Loucy (cell line): Measurements from ENCODE around the gene NAV2.

ENCODE experiments used
- H2AFZ ChIP-seq: fragments of 200-600 bp; sonication (generic); 2 replicates; pipeline ENCODE4 v1.6.0; 2016; ENCODE audit warnings: antibody characterized with exemption, mild to moderate bottlenecking, low read length, moderate library complexity
- H3F3A ChIP-seq: fragments of 200-600 bp; 2 replicates; pipeline ENCODE4 v1.6.0; 2016; ENCODE audit warnings: antibody characterized with exemption, low read depth, mild to moderate bottlenecking
- H3K27me3 ChIP-seq: fragments of 200-600 bp; sonication (generic); 2 replicates; pipeline ENCODE4 v1.6.1; 2014; ENCODE audit warnings: low read length, mild to moderate bottlenecking; ENCODE audit not compliant: insufficient read depth, poor library complexity, severe bottlenecking
- H3K36me3 ChIP-seq: fragments of 200-600 bp; sonication (generic); 2 replicates; pipeline ENCODE4 v1.6.1; 2016; ENCODE audit warnings: low read length; ENCODE audit not compliant: insufficient read depth
- H3K4me1 ChIP-seq: fragments of 200-600 bp; sonication (generic); 2 replicates; pipeline ENCODE4 v1.5.1; 2014; ENCODE audit warnings: low read length, mild to moderate bottlenecking; ENCODE audit not compliant: insufficient read depth, poor library complexity, severe bottlenecking
- H3K4me2 ChIP-seq: fragments of 200-600 bp; sonication (generic); 2 replicates; pipeline ENCODE4 v1.6.0; 2014; ENCODE audit warnings: antibody characterized with exemption, low read length, low read depth, mild to moderate bottlenecking; ENCODE audit not compliant: poor library complexity, severe bottlenecking
- H3K4me3 ChIP-seq: fragments of 200-600 bp; sonication (generic); 2 replicates; pipeline ENCODE4 v1.5.1; 2014; ENCODE audit warnings: low read length, mild to moderate bottlenecking, mixed read lengths; ENCODE audit not compliant: poor library complexity, severe bottlenecking
- H3K79me2 ChIP-seq: fragments of 200-600 bp; sonication (generic); 2 replicates; pipeline ENCODE4 v1.6.1; 2014; ENCODE audit warnings: low read length; ENCODE audit not compliant: insufficient read depth
- H3K9ac ChIP-seq: fragments of 200-600 bp; sonication (generic); 2 replicates; pipeline ENCODE4 v1.6.0; 2014; ENCODE audit warnings: mild to moderate bottlenecking, low read depth, low read length, moderate library complexity; ENCODE audit not compliant: poor library complexity, severe bottlenecking
- H3K9me2 ChIP-seq: fragments of 200-600 bp; sonication (generic); replicated peaks from 2 replicates; pipeline ENCODE4 v1.6.1; 2016; ENCODE audit warnings: low read depth, low read length, mixed read lengths
- H3K9me3 ChIP-seq: fragments of 200-600 bp; sonication (generic); 2 replicates; pipeline ENCODE4 v1.6.1; 2014; ENCODE audit warnings: mild to moderate bottlenecking, antibody characterized with exemption, low read length, low read depth; ENCODE audit not compliant: insufficient read depth
- H4K20me1 ChIP-seq: fragments of 200-600 bp; sonication (generic); 2 replicates; pipeline ENCODE4 v1.6.0; 2014; ENCODE audit warnings: antibody characterized with exemption, low read length, mild to moderate bottlenecking; ENCODE audit not compliant: insufficient read depth, poor library complexity, severe bottlenecking
- EZH2phosphoT487 ChIP-seq: fragments of 200-600 bp; IDR thresholded peaks from 2 replicates; pipeline ENCODE4 v1.6.1; 2018; ENCODE audit warnings: antibody characterized with exemption, mild to moderate bottlenecking, moderate library complexity, borderline replicate concordance
- TF ChIP-seq, protein P1 (sequence below): fragments of 200-600 bp; sonication (generic); conservative IDR thresholded peaks from 2 replicates; pipeline ENCODE4 v1.5.1; 2014; ENCODE audit warnings: mild to moderate bottlenecking, antibody characterized with exemption, low read length

NAV2 gene

DNA sequence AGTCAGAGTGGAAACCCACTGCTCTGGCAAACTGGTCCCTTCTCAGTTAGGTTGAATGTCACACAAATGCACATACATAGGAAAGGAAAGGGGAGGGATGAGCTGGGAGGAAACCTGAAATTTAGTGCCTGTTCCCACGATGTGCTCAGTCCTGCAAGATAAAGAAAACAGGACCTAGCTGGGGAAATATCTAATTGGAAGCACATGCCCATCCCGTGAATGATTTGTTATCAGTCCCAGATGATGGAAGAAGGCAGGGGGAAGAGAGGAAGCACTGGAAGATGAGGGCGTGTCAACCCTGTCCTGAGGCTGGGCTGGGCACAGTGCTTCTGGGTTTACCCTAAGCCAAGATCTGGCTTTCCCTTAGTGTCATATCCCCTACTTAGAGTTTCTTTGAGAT lies 173.9 kb downstream of the NAV2 start:
- Histone ChIP-seq H4K20me1 (no peaks in the 10 kb centered on the region), H2AFZ (no peak overlapping the region), H3K9me2 (no peaks in the 10 kb centered on the region), H3K4me3 (no peak overlapping the region), H3K27me3 (no peaks in the 10 kb centered on the region), H3K4me2 (no peak overlapping the region), H3K4me1 (no peaks in the 10 kb centered on the region), H3K36me3 (no peaks in the 10 kb centered on the region), H3K79me2 (no peaks in the 10 kb centered on the region), H3K9me3 (no peaks in the 10 kb centered on the region), H3F3A (no peaks in the 10 kb centered on the region), H3K9ac (no peak overlapping the region)
- TF ChIP-seq, protein P1, sequence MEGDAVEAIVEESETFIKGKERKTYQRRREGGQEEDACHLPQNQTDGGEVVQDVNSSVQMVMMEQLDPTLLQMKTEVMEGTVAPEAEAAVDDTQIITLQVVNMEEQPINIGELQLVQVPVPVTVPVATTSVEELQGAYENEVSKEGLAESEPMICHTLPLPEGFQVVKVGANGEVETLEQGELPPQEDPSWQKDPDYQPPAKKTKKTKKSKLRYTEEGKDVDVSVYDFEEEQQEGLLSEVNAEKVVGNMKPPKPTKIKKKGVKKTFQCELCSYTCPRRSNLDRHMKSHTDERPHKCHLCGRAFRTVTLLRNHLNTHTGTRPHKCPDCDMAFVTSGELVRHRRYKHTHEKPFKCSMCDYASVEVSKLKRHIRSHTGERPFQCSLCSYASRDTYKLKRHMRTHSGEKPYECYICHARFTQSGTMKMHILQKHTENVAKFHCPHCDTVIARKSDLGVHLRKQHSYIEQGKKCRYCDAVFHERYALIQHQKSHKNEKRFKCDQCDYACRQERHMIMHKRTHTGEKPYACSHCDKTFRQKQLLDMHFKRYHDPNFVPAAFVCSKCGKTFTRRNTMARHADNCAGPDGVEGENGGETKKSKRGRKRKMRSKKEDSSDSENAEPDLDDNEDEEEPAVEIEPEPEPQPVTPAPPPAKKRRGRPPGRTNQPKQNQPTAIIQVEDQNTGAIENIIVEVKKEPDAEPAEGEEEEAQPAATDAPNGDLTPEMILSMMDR = no peak
- TF ChIP-seq EZH2phosphoT487 = no peak

DNA sequence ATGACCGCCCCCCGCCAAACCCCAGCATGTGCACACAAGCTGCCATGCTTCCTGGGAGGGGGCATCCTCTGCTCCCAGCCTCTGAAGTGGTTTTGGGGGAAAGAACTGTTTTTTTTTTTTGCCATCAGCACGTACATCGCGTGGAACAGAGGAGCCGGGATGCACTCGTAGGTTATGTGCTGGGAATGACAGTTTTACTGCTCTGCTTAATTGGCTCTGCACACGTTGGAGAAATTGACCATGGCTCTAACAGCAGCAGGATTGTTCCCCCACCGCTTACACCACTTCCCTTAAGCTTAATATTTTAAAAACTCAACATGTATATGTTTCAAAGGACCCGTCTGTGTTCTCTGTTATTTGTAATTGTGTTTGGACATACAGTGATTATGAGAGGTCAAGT lies 175.2 kb downstream of the NAV2 start:
- H4K20me1 ChIP-seq = no peaks in the 10 kb centered on the region
- no peaks in the 10 kb centered on the region for H3K79me2 ChIP-seq
- no peak overlapping the region for H3K4me3 ChIP-seq
- H3F3A ChIP-seq = no peaks in the 10 kb centered on the region
- H3K36me3 ChIP-seq = no peaks in the 10 kb centered on the region
- H3K27me3 ChIP-seq = no peaks in the 10 kb centered on the region
- TF ChIP-seq, protein P1 = no peak
- TF ChIP-seq EZH2phosphoT487 = no peak
- no peak overlapping the region for H3K9ac ChIP-seq
- no peak overlapping the region for H2AFZ ChIP-seq
- no peaks in the 10 kb centered on the region for H3K9me2 ChIP-seq
- no peaks in the 10 kb centered on the region for H3K4me1 ChIP-seq
- no peaks in the 10 kb centered on the region for H3K9me3 ChIP-seq
- no peak overlapping the region for H3K4me2 ChIP-seq

DNA sequence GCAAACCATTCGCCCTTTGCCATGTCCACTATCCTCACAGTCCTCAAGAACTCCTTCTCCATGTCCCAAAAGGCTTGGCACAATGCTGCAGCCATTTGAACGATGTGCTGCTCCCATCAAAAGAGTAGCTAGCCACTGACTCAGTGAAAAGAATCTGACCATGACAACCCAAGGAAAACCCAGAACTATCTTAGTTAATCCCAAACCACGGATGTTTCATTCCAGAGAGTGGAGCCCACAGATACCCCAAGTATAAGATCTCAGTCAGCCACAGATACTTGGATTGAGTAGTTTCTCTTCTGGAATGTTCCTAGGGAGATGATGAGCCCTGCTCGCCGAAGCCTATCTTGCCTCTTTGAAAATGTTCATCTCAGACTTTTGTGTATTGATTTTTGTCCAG lies 176.9 kb downstream of the NAV2 start:
- H3K36me3 ChIP-seq = no peaks in the 10 kb centered on the region
- H3K4me1 ChIP-seq = no peaks in the 10 kb centered on the region
- no peak overlapping the region for H3K4me2 ChIP-seq
- H3K79me2 ChIP-seq = no peaks in the 10 kb centered on the region
- H3K9ac ChIP-seq = no peak overlapping the region
- no peak overlapping the region for H3K4me3 ChIP-seq
- no peak for TF ChIP-seq EZH2phosphoT487
- TF ChIP-seq, protein P1 = no peak
- no peaks in the 10 kb centered on the region for H3K9me3 ChIP-seq
- no peaks in the 10 kb centered on the region for H3K9me2 ChIP-seq
- no peaks in the 10 kb centered on the region for H3K27me3 ChIP-seq
- H2AFZ ChIP-seq = no peak overlapping the region
- no peaks in the 10 kb centered on the region for H4K20me1 ChIP-seq
- no peaks in the 10 kb centered on the region for H3F3A ChIP-seq
